ENCODE data around the gene MKI67.
"Not testable (repeated sequence)": the region's sequence is repeated elsewhere in the genome, so short reads cannot be mapped to it uniquely, and the experiment has no call there.

The MKI67 gene

GRCh38 chr10:128125944-128126764, at the start of gene MKI67:
Gene MKI67, minus strand, starts transcription at chr10:128126423. Its CDS starts 756 bp downstream, at chr10:128125667.
- peak; percentile 39 for DNase-seq (ENCODE audit: low read depth)

GRCh38 chr10:128174581-128175559, 48.6 kb upstream of the MKI67 start:
- DNase-seq (ENCODE audit: low read depth), result no peak

- DNase-seq (ENCODE audit: low read depth), result no peak
These were observed 47.2 kb upstream of the MKI67 start for GRCh38 chr10:128173386-128173785.

- no peak for DNase-seq (ENCODE audit: low read depth)
These were observed 46.5 kb upstream of the MKI67 start for GRCh38 chr10:128172756-128173155.

GRCh38 chr10:128169811-128170379, 43.7 kb upstream of the MKI67 start:
- DNase-seq (ENCODE audit: low read depth), result no peak

- no peak for DNase-seq (ENCODE audit: low read depth)
These were observed 41.8 kb upstream of the MKI67 start for GRCh38 chr10:128167926-128168520.

GRCh38 chr10:128167123-128167522, 40.9 kb upstream of the MKI67 start:
- not testable (repeated sequence) for DNase-seq (ENCODE audit: low read depth)

- DNase-seq (ENCODE audit: low read depth), result no peak
These were observed 39.9 kb upstream of the MKI67 start for GRCh38 chr10:128166151-128166550.

GRCh38 chr10:128165536-128165935, 39.3 kb upstream of the MKI67 start:
- no peak for DNase-seq (ENCODE audit: low read depth)

- no peak for DNase-seq (ENCODE audit: low read depth)
These were observed 37.5 kb upstream of the MKI67 start for GRCh38 chr10:128163701-128164100.

GRCh38 chr10:128161031-128161430, 34.8 kb upstream of the MKI67 start:
- no peak for DNase-seq (ENCODE audit: low read depth)

- no peak for DNase-seq (ENCODE audit: low read depth)
These were observed 34.1 kb upstream of the MKI67 start for GRCh38 chr10:128160297-128160711.

- no peak for DNase-seq (ENCODE audit: low read depth)
These were observed 32.0 kb upstream of the MKI67 start for GRCh38 chr10:128158021-128158795.

- no peak for DNase-seq (ENCODE audit: low read depth)
These were observed 31.0 kb upstream of the MKI67 start for GRCh38 chr10:128156999-128157755.

- DNase-seq (ENCODE audit: low read depth), result no peak
These were observed 26.7 kb upstream of the MKI67 start for GRCh38 chr10:128152741-128153580.

- no peak for DNase-seq (ENCODE audit: low read depth)
These were observed 24.8 kb upstream of the MKI67 start for GRCh38 chr10:128151031-128151430.

GRCh38 chr10:128150561-128150960, 24.3 kb upstream of the MKI67 start:
- DNase-seq (ENCODE audit: low read depth), result no peak

- DNase-seq (ENCODE audit: low read depth), result no peak
These were observed 23.8 kb upstream of the MKI67 start for GRCh38 chr10:128150045-128150493.

GRCh38 chr10:128149267-128150014, 23.2 kb upstream of the MKI67 start:
- no peak for DNase-seq (ENCODE audit: low read depth)

Data from CMK (cell line).